ENCODE measurements around the gene DNAH7.
"Not testable (repeated sequence)": the region's sequence is repeated elsewhere in the genome, so short reads cannot be mapped to it uniquely, and the experiment has no call there.

The DNAH7 gene

DNA sequence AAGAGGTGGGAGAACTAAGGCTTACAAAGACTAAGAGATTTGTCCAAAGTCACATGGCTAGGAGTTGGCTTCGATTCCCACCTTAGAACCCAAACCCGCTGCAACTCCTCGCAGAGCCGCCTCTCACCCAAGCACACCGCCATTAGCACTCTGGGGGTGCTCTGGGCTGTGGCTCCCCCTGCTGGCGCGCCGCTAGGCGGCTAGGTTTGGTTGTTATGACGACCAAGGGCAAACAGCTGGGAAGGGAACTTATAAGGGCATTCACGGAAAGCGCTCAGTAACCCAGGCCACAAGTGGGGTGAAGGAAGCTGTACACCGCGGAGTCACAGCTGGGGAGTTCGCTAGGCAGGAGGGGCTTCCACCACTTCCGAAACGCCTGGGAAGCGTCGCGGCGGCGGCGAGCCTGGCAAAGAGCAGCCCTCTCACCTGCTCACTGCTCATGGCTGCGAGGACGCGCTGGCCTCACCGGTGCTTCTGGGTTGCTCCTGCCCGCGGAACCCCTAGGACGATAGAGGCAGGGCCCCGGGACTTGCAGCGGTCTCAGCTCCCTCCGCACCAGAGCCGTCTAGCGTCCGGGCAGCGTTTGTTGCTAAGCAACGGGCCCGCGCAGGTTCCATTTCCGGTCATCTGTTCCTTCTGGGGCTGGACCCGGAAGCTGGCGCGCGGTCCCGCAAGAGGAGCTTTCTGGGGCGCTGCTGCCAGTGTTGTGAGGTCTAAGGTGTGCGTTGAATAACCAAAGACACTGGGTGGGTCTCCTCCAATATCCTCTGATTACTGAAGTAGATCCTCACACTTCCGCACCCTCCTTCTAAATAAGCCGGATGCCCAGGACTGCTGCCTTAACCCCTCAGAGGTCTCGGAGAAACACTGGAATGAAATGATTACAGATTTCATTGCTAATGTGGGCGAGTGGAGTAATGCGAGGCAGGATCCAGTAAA lies at the start of gene DNAH7:
Gene DNAH7 (minus strand): TSS at position 567 of the 939 bp plus-strand sequence. CDS start 126 bp downstream, at position 441.
- peak; percentile 79 for DNase-seq (ENCODE audit: low spot score)

GRCh38 chr2:196117214-196117705 lies 48.6 kb upstream of the DNAH7 start:
- DNase-seq (ENCODE audit: low spot score) = no peak

GRCh38 chr2:196113061-196113974 lies 44.7 kb upstream of the DNAH7 start:
- peak; percentile 11 for DNase-seq (ENCODE audit: low spot score)

- DNase-seq (ENCODE audit: low spot score) = peak; percentile 88
These were observed 43.9 kb upstream of the DNAH7 start for GRCh38 chr2:196112418-196113034.

DNA sequence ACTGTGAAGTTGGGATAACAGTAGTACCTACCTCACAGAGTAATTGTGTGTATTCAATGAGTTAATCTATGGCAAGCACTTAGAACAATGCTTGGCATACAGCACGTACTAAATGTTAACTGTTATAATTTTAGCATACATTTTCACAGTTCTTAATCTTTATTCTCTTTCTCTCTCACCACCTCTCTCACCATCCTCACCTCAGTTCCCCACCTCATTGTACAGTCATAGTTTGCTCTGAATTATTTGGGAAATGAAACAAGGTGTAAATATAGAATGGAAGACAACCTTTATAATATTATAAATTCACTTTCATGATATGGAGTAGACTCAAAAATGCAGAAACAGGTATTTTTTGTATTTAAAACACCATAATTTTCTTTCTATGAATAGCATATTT lies 40.0 kb upstream of the DNAH7 start:
- no peak for DNase-seq (ENCODE audit: low spot score)

DNA sequence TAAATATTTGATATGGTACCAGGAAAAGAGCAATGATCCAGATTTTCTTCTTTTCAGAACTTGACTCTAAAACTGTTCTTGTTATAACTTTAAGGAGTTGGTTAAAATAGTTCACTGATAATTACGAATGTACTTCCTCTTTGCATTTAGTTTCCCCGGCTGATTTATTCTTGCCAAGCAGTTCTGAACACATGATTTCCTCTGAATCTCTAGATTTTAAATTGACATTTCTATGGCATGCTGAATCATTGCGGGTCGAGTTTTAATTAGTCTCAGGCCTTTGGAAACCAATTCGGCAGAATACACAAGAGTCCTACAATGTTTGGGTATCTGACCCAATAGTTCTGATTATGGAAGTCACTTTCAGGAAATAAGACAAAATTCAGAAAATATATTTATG lies 37.3 kb upstream of the DNAH7 start:
- peak; percentile 10 for DNase-seq (ENCODE audit: low spot score)

DNA sequence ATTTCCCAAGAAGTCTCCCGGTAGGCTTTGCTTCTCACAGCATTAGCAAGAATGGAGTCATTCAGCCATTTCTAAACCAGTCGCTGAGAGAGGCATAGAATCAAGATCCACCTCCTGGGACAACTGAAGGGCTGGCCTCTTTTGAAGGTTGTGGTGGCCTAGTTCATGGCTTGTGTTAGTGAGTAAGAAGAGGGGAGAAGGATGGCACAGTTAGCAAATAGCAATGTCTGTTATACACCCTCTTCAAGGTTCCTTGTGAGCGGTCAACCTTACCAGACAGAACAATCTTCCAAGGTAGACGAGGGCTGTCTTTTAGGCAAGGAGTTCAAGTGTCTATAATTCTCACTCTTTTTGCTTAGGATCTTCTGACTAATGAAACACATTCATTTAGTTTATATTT lies 35.4 kb upstream of the DNAH7 start:
- no peak for DNase-seq (ENCODE audit: low spot score)

DNA sequence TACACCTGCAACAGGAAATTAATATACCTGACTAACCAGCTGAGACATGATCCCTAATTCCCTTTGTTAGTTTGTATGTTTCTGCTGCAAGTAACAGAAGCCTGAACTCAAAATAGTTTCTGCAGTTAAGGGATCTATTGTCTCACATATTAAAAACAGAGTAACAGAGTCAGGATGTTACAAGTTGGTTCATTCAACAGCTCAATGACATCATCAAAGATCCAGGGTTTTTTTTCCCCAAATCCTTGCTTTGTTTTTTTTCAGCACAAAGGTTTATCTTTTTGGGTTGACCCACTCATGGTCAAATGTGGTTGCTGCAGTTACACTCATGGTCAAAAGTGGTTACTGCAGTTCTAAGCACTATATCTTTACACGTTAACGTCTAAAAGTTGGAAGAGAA lies 35.0 kb upstream of the DNAH7 start:
- DNase-seq (ENCODE audit: low spot score) = no peak

DNA sequence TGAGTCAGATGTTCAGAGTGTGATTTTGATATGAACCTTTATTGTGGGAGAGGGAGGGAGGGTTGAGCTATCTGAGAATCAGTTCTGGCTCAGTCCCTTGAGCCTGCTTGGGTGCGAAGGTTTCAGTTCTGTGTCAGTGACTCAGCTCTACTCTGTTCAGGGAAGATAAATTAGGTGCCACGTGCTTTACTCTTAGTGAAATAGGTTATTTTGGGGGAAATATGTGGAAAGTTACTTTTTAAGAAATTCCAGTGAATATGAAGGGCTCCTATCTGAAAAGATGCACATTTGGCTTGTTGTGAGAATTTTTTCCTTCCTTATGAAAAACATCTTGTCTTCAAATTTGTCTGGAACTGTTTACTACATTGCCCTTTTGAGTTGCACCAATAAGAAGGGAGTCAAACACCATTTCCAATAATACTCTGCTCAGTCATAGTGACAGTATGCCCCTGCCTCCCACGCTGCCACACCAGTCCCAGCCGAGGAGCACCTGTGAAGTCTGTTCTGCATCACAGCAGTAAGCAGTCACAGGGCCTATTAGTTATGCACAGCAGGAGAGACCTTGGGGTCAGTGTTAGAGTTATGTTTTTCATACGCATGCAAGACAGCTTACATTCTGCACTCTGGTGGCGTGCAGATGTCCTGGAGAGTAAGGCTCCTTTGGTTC lies 32.8 kb upstream of the DNAH7 start:
- DNase-seq (ENCODE audit: low spot score) = no peak

GRCh38 chr2:196099916-196100315 lies 31.3 kb upstream of the DNAH7 start:
- no peak for DNase-seq (ENCODE audit: low spot score)

GRCh38 chr2:196097864-196098660 lies 29.4 kb upstream of the DNAH7 start:
- no peak for DNase-seq (ENCODE audit: low spot score)

DNA sequence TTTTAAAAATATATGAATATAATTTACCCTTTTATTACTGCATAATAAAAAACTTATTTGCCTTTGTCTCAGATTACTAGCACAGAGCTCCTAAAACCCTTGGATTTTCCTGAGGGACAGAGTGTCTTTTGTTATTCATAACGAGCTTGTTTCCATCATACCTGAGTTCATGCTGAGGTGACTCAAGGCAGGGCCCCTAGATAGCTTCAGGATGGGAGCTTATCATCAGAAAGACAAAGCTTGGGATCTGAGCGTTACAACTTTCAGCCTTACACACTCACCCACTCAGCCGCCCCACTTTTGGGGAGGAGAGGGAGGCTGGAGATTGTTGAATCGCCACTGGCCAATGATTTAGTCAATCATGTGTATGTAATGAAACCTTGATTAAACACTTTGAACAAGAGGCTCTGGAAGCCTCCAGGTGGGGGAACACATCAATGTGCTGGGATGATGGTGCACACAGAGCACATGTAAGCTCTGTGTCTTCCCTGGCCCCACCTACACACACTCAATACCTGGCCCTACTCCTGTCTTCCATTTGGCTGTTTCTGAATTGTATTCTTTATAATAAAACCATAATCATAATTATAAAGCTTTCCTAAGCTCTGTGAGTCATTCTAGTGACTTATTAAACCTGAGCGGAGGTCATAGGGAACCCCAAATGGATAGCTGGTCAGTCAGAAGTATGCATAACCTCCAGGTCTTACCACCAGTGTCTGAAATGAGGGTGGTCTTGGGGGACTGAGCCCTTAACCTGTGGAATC lies 28.5 kb upstream of the DNAH7 start:
- DNase-seq (ENCODE audit: low spot score) = no peak

GRCh38 chr2:196096264-196096663 lies 27.6 kb upstream of the DNAH7 start:
- no peak for DNase-seq (ENCODE audit: low spot score)

GRCh38 chr2:196089448-196089847 lies 20.8 kb upstream of the DNAH7 start:
- not testable (repeated sequence) for DNase-seq (ENCODE audit: low spot score)

GRCh38 chr2:196088203-196088602 lies 19.6 kb upstream of the DNAH7 start:
- no peak for DNase-seq (ENCODE audit: low spot score)

GRCh38 chr2:196086517-196087368 lies 18.1 kb upstream of the DNAH7 start:
- no peak for DNase-seq (ENCODE audit: low spot score)

DNA sequence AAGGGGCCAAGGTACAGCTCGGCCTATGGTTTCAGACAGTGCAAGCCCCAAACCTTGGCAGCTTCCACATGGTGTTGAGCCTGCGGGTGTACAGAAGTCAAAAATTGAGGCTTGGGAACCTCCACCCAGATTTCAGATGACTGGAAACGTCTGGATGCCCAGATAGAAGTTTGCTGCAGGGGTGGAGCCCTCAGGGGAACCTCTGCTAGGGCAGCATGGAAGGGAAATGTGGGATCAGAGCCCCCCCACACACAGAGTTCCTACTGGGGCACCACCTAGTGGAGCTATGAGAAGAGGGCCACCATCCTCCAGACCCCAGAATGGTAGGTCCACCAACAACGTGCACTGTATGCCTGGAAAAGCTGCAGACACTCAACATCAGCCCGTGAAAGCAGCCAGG lies 15.0 kb upstream of the DNAH7 start:
- DNase-seq (ENCODE audit: low spot score) = no peak

- no peak for DNase-seq (ENCODE audit: low spot score)
These were observed 11.9 kb upstream of the DNAH7 start for GRCh38 chr2:196080526-196080925.

DNA sequence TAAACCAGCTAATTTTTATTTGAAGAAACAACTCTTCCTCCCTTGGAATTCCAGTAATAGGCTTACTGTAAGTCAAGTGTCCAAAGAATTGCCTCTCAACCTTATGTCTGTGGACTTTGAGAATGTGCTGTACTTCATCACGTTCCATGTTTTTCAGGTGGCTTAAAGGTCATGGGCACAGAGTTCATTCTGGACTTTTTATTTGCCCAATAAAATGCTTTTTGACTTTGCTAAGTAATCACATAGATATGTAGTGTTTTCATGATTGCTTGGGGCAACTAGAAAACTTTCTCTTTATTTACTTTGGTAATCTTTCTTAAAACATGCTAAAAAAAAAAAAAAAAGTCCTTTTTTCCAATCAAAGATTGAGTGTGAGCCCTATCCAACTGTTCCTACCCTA lies 10.4 kb upstream of the DNAH7 start:
- DNase-seq (ENCODE audit: low spot score) = no peak
